HL-60 (cell line): ENCODE data around the gene EFNA2.

ENCODE experiments used
- DNase-seq, 2 experiments: peaks; one replicate each; pipeline ENCODE4 v3.0.0-alpha.2; 2010 to 2020; ENCODE audit warnings: low read depth in 1 of 2, low spot score in 1 of 2
- H3K27ac ChIP-seq: fragments of 250-450 bp; sonication (Bioruptor Pico); replicated peaks from 2 replicates; pipeline ENCODE4 v1.5.1; 2020; ENCODE audit warnings: mild to moderate bottlenecking, moderate library complexity
- H3K27me3 ChIP-seq: fragments of 250-450 bp; sonication (Bioruptor Pico); 2 replicates; pipeline ENCODE4 v1.5.1; 2021; ENCODE audit warnings: mild to moderate bottlenecking, moderate library complexity; ENCODE audit not compliant: insufficient read depth, poor library complexity, severe bottlenecking
- H3K4me3 ChIP-seq: replicated peaks from 2 replicates; pipeline ENCODE4 v1.5.1; 2011; ENCODE audit warnings: mild to moderate bottlenecking, control low read depth, low read length; ENCODE audit not compliant: insufficient read depth
- CTCF ChIP-seq: IDR thresholded peaks from one replicate; pipeline ENCODE4 v1.5.1; 2011; ENCODE audit warnings: low read length, control low read depth, inconsistent platforms; ENCODE audit not compliant: insufficient read depth
- GABPA ChIP-seq: IDR thresholded peaks from 2 replicates; pipeline ENCODE4 v1.6.1; 2012; ENCODE audit warnings: low read depth
- POLR2AphosphoS5 ChIP-seq: IDR thresholded peaks from 2 replicates; pipeline ENCODE4 v1.6.1; 2012; ENCODE audit warnings: low read depth
- REST ChIP-seq: IDR thresholded peaks from 2 replicates; pipeline ENCODE4 v1.6.1; 2012; ENCODE audit warnings: low read depth; ENCODE audit not compliant: insufficient replicate concordance
- SPI1 ChIP-seq: IDR thresholded peaks from 2 replicates; pipeline ENCODE4 v1.6.1; 2012; ENCODE audit warnings: low read depth, mild to moderate bottlenecking, borderline replicate concordance

The EFNA2 gene

GRCh38 chr19:1291761-1292418 lies 6.2 kb downstream of the EFNA2 start:
- Histone ChIP-seq H3K4me3 (no peak overlapping the region), H3K27ac (no peak overlapping the region), H3K27me3 (peaks cover 97% of the 10 kb centered on the region)
- DNase-seq, result no peak
- TF ChIP-seq REST, result no peak
- TF ChIP-seq POLR2AphosphoS5, result no peak
- TF ChIP-seq GABPA, result no peak
- no peak for TF ChIP-seq SPI1
- TF ChIP-seq CTCF, result no peak

GRCh38 chr19:1292419-1293151 lies 6.9 kb downstream of the EFNA2 start:
- TF ChIP-seq GABPA (no peak), SPI1 (no peak), REST (no peak), POLR2AphosphoS5 (no peak), CTCF (no peak)
- no peak overlapping the region for H3K27ac ChIP-seq
- peaks cover 92% of the 10 kb centered on the region for H3K27me3 ChIP-seq
- H3K4me3 ChIP-seq, result no peak overlapping the region
- no peak for DNase-seq

DNA sequence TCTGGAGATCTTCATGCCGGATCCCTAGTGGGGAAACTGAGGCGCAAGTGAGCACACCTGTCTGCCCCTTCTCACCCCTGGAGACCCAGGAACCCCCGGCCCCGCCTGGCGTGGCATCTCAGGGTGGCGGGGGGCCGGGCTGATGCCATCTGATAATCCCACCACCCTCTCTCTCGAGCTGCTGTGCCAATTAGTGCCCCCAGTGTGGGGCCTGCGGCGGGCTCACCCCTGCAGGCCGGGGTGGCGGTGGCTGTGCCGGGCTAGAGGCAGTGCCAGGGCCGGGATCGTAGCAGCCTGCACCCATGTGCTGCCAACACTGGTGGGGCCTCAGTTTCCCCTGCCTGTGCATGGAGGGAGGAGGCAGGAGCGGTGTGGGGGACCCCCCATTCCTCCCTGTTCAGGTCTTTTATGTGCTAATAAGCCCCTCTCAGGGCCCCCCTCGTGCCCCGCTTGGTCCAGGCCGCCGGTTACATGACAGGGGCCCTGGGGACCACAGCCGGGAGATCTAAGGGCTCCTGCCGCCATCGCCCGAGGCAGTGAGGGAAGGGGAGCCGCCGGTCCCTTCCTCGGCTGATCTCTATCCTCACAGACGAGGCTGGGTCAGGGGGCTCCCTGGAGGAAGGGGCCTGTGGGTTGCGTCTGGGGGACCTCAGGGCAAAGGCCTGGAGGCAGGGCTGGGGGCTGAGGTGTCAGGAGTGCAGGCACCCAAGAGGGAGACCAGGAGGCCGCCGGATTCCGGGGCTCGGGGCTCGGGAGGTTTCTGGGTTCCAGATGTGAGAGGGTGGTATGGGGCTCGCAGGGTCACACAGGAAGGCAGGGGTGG lies 8.3 kb downstream of the EFNA2 start:
- no peak overlapping the region for H3K4me3 ChIP-seq
- TF ChIP-seq REST (no peak), CTCF (no peak), GABPA (no peak), SPI1 (no peak), POLR2AphosphoS5 (no peak)
- peaks cover 78% of the 10 kb centered on the region for H3K27me3 ChIP-seq

More for the DNA sequence above, 8.3 kb downstream of the EFNA2 start:
- no peak overlapping the region for H3K27ac ChIP-seq
- DNase-seq, result no peak
